ENCODE measurements around the gene PPFIA4.

PPFIA4 gene

DNA sequence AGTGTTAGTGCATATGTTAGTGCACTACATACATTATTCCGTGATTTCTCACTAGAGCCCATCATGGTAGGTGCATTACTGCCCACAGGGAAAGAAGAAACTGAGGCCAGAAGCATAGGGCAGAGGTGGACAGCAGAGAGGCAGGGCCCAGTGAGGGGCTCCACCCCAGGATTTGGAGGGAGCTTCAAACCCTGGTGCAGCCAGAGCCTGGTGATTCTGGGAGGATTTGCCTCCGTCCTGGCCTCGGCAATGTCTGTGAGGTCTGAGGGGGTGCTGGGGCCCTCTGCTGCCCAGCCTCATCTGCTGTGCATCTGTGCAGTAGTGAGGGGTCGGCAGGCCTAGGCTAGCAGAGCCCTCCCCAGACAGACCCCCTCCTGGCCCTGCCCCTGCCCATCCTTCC, 22.8 kb downstream of the PPFIA4 start:
- H3K4me3 ChIP-seq (ENCODE audit: insufficient read depth, low read depth, low read length, poor library complexity, severe bottlenecking), result no peak overlapping the region
- no peaks in the 10 kb centered on the region for H3K9me3 ChIP-seq (ENCODE audit: control insufficient read depth, low read length)
- no peaks in the 10 kb centered on the region for H3K36me3 ChIP-seq (ENCODE audit: control insufficient read depth, insufficient read depth, low read length)
- H3K27ac ChIP-seq (ENCODE audit: insufficient read depth, low read length, poor library complexity, severe bottlenecking), result no peak overlapping the region
- no peaks in the 10 kb centered on the region for H3K27me3 ChIP-seq (replicated peaks; ENCODE audit: control insufficient read depth, insufficient read depth, low read length, poor library complexity, severe bottlenecking)
- DNase-seq, result no peak
- no peaks in the 10 kb centered on the region for H3K4me1 ChIP-seq (ENCODE audit: control insufficient read depth, insufficient read depth, low read length, poor library complexity, severe bottlenecking)

DNA sequence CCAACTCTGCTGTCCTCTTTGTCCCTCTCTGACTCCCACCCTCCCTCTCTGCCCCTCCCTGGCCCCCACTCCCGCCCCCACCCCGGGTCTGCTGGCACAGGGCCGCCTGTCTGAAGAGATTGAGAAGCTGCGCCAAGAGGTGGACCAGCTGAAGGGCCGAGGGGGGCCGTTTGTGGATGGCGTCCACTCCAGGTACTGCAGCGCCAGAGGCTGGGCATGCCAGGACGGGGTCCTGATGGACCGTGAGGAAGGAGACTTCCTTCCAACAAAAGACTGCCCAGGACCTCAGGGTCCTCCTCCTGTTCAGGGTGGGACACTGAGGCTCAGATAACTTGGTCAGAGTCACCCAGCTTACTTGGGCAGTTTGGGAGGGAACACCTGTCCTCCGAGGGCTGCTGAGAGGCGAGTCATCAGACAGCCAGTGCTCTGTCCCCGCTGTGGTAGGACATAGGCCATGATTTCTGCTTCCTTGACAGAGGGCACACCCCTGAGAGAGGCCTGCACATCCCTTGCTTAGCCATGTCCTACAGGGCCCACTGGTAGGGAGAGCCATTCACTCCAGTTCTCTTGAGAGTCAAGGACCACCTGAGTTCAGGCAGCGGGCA, 23.4 kb downstream of the PPFIA4 start:
- Histone ChIP-seq H3K4me1 (ENCODE audit: control insufficient read depth, insufficient read depth, low read length, poor library complexity, severe bottlenecking) (no peaks in the 10 kb centered on the region), H3K36me3 (ENCODE audit: control insufficient read depth, insufficient read depth, low read length) (no peaks in the 10 kb centered on the region), H3K4me3 (ENCODE audit: insufficient read depth, low read depth, low read length, poor library complexity, severe bottlenecking) (no peak overlapping the region), H3K27ac (ENCODE audit: insufficient read depth, low read length, poor library complexity, severe bottlenecking) (no peak overlapping the region), H3K9me3 (ENCODE audit: control insufficient read depth, low read length) (no peaks in the 10 kb centered on the region), H3K27me3 (replicated peaks; ENCODE audit: control insufficient read depth, insufficient read depth, low read length, poor library complexity, severe bottlenecking) (no peaks in the 10 kb centered on the region)
- no peak for DNase-seq

DNA sequence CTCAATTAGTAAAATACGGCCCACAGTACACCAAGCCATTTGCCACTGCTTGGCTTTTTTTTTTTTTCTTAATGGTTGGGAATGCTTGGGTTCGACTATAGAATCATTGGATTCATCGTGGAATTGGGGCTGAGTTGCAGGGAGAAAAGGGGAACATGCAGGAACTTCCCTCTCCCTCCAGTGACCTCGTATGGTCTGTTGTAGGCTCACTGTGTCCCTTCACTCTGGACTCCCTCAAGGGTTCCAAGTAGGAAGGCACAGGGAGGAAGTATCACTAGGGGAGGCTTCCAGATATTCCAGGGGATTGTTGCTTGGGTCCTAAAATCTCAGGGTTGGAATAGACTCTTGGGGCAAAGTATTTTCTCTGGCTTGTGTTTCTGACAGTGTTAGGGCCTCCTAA, 24.5 kb downstream of the PPFIA4 start:
- no peak overlapping the region for H3K27ac ChIP-seq (ENCODE audit: insufficient read depth, low read length, poor library complexity, severe bottlenecking)
- no peaks in the 10 kb centered on the region for H3K27me3 ChIP-seq (replicated peaks; ENCODE audit: control insufficient read depth, insufficient read depth, low read length, poor library complexity, severe bottlenecking)
- no peaks in the 10 kb centered on the region for H3K36me3 ChIP-seq (ENCODE audit: control insufficient read depth, insufficient read depth, low read length)
- H3K9me3 ChIP-seq (ENCODE audit: control insufficient read depth, low read length), result no peaks in the 10 kb centered on the region
- no peaks in the 10 kb centered on the region for H3K4me1 ChIP-seq (ENCODE audit: control insufficient read depth, insufficient read depth, low read length, poor library complexity, severe bottlenecking)
- H3K4me3 ChIP-seq (ENCODE audit: insufficient read depth, low read depth, low read length, poor library complexity, severe bottlenecking), result no peak overlapping the region
- DNase-seq, result no peak

DNA sequence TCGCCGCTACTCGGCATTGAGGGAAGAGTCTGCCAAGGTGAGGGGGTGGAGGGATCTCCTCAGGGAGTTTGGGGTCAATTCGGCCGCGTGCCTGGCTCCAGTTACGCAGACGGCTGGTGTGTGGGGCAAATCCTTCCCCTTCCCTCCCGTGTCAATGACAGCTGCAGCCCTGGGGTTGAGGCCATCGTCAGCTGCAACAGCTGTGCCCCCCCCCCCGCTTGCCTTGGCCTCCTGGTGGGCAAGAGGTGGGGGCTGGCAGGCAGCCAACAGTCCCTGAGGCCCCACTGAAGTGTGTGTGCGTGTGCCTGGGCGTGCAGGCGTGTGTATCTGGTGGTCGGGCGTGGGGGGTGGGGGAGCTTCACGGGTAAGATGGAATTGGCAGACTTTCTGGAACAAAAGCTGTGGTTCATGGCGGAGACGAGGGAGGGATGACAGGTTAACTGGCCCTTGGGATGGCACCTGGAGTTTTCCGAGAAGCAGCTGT, 25.6 kb downstream of the PPFIA4 start:
- Histone ChIP-seq H3K27me3 (replicated peaks; ENCODE audit: control insufficient read depth, insufficient read depth, low read length, poor library complexity, severe bottlenecking) (no peaks in the 10 kb centered on the region), H3K36me3 (ENCODE audit: control insufficient read depth, insufficient read depth, low read length) (no peaks in the 10 kb centered on the region), H3K4me1 (ENCODE audit: control insufficient read depth, insufficient read depth, low read length, poor library complexity, severe bottlenecking) (no peaks in the 10 kb centered on the region), H3K4me3 (ENCODE audit: insufficient read depth, low read depth, low read length, poor library complexity, severe bottlenecking) (no peak overlapping the region), H3K9me3 (ENCODE audit: control insufficient read depth, low read length) (no peaks in the 10 kb centered on the region), H3K27ac (ENCODE audit: insufficient read depth, low read length, poor library complexity, severe bottlenecking) (no peak overlapping the region)
- DNase-seq, result no peak

GRCh38 chr1:203052601-203053000, 26.3 kb downstream of the PPFIA4 start:
- H3K27ac ChIP-seq (ENCODE audit: insufficient read depth, low read length, poor library complexity, severe bottlenecking), result no peak overlapping the region
- no peaks in the 10 kb centered on the region for H3K9me3 ChIP-seq (ENCODE audit: control insufficient read depth, low read length)
- DNase-seq, result no peak
- H3K36me3 ChIP-seq (ENCODE audit: control insufficient read depth, insufficient read depth, low read length), result no peaks in the 10 kb centered on the region
- no peak overlapping the region for H3K4me3 ChIP-seq (ENCODE audit: insufficient read depth, low read depth, low read length, poor library complexity, severe bottlenecking)
- no peaks in the 10 kb centered on the region for H3K27me3 ChIP-seq (replicated peaks; ENCODE audit: control insufficient read depth, insufficient read depth, low read length, poor library complexity, severe bottlenecking)
- no peaks in the 10 kb centered on the region for H3K4me1 ChIP-seq (ENCODE audit: control insufficient read depth, insufficient read depth, low read length, poor library complexity, severe bottlenecking)

- H3K27me3 ChIP-seq (replicated peaks; ENCODE audit: control insufficient read depth, insufficient read depth, low read length, poor library complexity, severe bottlenecking), result no peaks in the 10 kb centered on the region
Measured at GRCh38 chr1:203054184-203054583, 27.9 kb downstream of the PPFIA4 start.

GRCh38 chr1:203054642-203055041, 28.4 kb downstream of the PPFIA4 start:
- H3K36me3 ChIP-seq (ENCODE audit: control insufficient read depth, insufficient read depth, low read length), result no peaks in the 10 kb centered on the region
- no peaks in the 10 kb centered on the region for H3K27me3 ChIP-seq (replicated peaks; ENCODE audit: control insufficient read depth, insufficient read depth, low read length, poor library complexity, severe bottlenecking)
- H3K9me3 ChIP-seq (ENCODE audit: control insufficient read depth, low read length), result no peaks in the 10 kb centered on the region
- no peak for DNase-seq
- H3K4me3 ChIP-seq (ENCODE audit: insufficient read depth, low read depth, low read length, poor library complexity, severe bottlenecking), result no peak overlapping the region
- H3K27ac ChIP-seq (ENCODE audit: insufficient read depth, low read length, poor library complexity, severe bottlenecking), result no peak overlapping the region
- no peaks in the 10 kb centered on the region for H3K4me1 ChIP-seq (ENCODE audit: control insufficient read depth, insufficient read depth, low read length, poor library complexity, severe bottlenecking)

More at GRCh38 chr1:203054184-203054583, 27.9 kb downstream of the PPFIA4 start:
- DNase-seq, result no peak
- no peak overlapping the region for H3K4me3 ChIP-seq (ENCODE audit: insufficient read depth, low read depth, low read length, poor library complexity, severe bottlenecking)
- H3K36me3 ChIP-seq (ENCODE audit: control insufficient read depth, insufficient read depth, low read length), result no peaks in the 10 kb centered on the region
- H3K9me3 ChIP-seq (ENCODE audit: control insufficient read depth, low read length), result no peaks in the 10 kb centered on the region
- no peaks in the 10 kb centered on the region for H3K4me1 ChIP-seq (ENCODE audit: control insufficient read depth, insufficient read depth, low read length, poor library complexity, severe bottlenecking)
- H3K27ac ChIP-seq (ENCODE audit: insufficient read depth, low read length, poor library complexity, severe bottlenecking), result no peak overlapping the region

DNA sequence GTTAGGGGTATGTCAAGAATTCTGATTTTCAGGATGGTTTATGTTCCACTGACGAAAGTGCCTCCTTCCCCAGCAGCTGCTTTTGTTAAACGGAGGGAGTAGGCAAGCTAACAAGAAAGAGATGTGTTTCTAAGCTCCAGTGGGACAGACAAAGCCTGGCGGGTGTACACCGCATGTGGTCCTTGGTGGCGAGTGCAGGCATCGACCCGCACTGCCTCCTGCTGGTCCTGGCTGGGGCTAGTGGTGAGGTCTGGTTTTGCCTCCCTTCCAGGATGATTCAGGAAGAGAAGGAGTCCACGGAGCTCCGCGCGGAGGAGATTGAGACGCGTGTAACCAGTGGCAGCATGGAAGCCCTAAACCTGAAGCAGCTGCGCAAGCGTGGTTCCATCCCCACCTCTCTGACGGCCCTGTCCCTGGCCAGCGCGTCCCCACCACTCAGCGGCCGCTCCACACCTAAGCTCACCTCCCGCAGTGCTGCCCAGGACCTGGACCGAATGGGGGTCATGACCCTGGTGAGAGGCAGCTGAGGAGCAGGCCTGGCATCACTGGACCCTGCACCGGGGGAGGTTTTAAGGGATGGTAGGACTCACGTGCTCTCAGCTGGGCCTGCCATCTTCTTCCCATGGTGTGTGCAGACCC, 29.0 kb downstream of the PPFIA4 start:
- no peaks in the 10 kb centered on the region for H3K27me3 ChIP-seq (replicated peaks; ENCODE audit: control insufficient read depth, insufficient read depth, low read length, poor library complexity, severe bottlenecking)

GRCh38 chr1:203056012-203056411, 29.7 kb downstream of the PPFIA4 start:
- no peaks in the 10 kb centered on the region for H3K27me3 ChIP-seq (replicated peaks; ENCODE audit: control insufficient read depth, insufficient read depth, low read length, poor library complexity, severe bottlenecking)
- no peak overlapping the region for H3K27ac ChIP-seq (ENCODE audit: insufficient read depth, low read length, poor library complexity, severe bottlenecking)
- no peaks in the 10 kb centered on the region for H3K36me3 ChIP-seq (ENCODE audit: control insufficient read depth, insufficient read depth, low read length)
- H3K4me1 ChIP-seq (ENCODE audit: control insufficient read depth, insufficient read depth, low read length, poor library complexity, severe bottlenecking), result no peaks in the 10 kb centered on the region
- H3K4me3 ChIP-seq (ENCODE audit: insufficient read depth, low read depth, low read length, poor library complexity, severe bottlenecking), result no peak overlapping the region
- H3K9me3 ChIP-seq (ENCODE audit: control insufficient read depth, low read length), result no peaks in the 10 kb centered on the region
- no peak for DNase-seq

More for the DNA sequence above, 29.0 kb downstream of the PPFIA4 start:
- Histone ChIP-seq H3K4me3 (ENCODE audit: insufficient read depth, low read depth, low read length, poor library complexity, severe bottlenecking) (no peak overlapping the region), H3K36me3 (ENCODE audit: control insufficient read depth, insufficient read depth, low read length) (no peaks in the 10 kb centered on the region), H3K9me3 (ENCODE audit: control insufficient read depth, low read length) (no peaks in the 10 kb centered on the region), H3K27ac (ENCODE audit: insufficient read depth, low read length, poor library complexity, severe bottlenecking) (no peak overlapping the region), H3K4me1 (ENCODE audit: control insufficient read depth, insufficient read depth, low read length, poor library complexity, severe bottlenecking) (no peaks in the 10 kb centered on the region)
- DNase-seq, result no peak

- DNase-seq, result no peak
Measured at GRCh38 chr1:203056516-203056915, 30.2 kb downstream of the PPFIA4 start.

More at GRCh38 chr1:203056516-203056915, 30.2 kb downstream of the PPFIA4 start:
- H3K36me3 ChIP-seq (ENCODE audit: control insufficient read depth, insufficient read depth, low read length), result no peaks in the 10 kb centered on the region
- H3K27me3 ChIP-seq (replicated peaks; ENCODE audit: control insufficient read depth, insufficient read depth, low read length, poor library complexity, severe bottlenecking), result no peaks in the 10 kb centered on the region
- no peaks in the 10 kb centered on the region for H3K9me3 ChIP-seq (ENCODE audit: control insufficient read depth, low read length)
- H3K4me1 ChIP-seq (ENCODE audit: control insufficient read depth, insufficient read depth, low read length, poor library complexity, severe bottlenecking), result no peaks in the 10 kb centered on the region
- H3K4me3 ChIP-seq (ENCODE audit: insufficient read depth, low read depth, low read length, poor library complexity, severe bottlenecking), result no peak overlapping the region
- H3K27ac ChIP-seq (ENCODE audit: insufficient read depth, low read length, poor library complexity, severe bottlenecking), result no peak overlapping the region
